ENCODE data around the gene GCK. TPM values are rescaled to one million over a fixed set of nuclear protein-coding genes. Genes with fewer than 3 reads are reported as not detected.

The GCK gene
- total and polyA plus RNA-seq, 12 donors, result 0.09 to 2.1 (median 0.50) TPM; not detected in 3

- no peak for DNase-seq
- TF ChIP-seq CTCF (IDR thresholded peaks at IDR 0.05), result no peak
- TF ChIP-seq POLR2A (IDR thresholded peaks at IDR 0.05), result no peak
- Histone ChIP-seq H3K27me3 (no peaks in the 10 kb centered on the region), H3K4me3 (no peak overlapping the region), H3K36me3 (replicated peaks in 1 of 2) (no peaks in the 10 kb centered on the region), H3K9me3 (replicated peaks in 1 of 3) (no peaks in the 10 kb centered on the region), H3K4me1 (replicated peaks in 1 of 2) (no peaks in the 10 kb centered on the region), H3K27ac (no peak overlapping the region)
- intact Hi-C loops (cut with DNase I), result no loop called here
- WGBS, 4 donors, result 81 to 98% (median 84%) methylated on average over 5 to 8 of the region's 8 CpGs
Measured at GRCh38 chr7:44096326-44096881, 92.8 kb downstream of the GCK start.

GRCh38 chr7:44095781-44096180 lies 93.5 kb downstream of the GCK start:
- DNase-seq, result no peak
- Histone ChIP-seq H3K4me3 (no peak overlapping the region), H3K36me3 (replicated peaks in 1 of 2) (no peaks in the 10 kb centered on the region), H3K27ac (peak overlapping the region in 2 of 5 donors; percentile 58 to 61), H3K4me1 (replicated peaks in 1 of 2) (no peaks in the 10 kb centered on the region), H3K27me3 (no peaks in the 10 kb centered on the region), H3K9me3 (replicated peaks in 1 of 3) (no peaks in the 10 kb centered on the region)
- intact Hi-C loops (cut with DNase I), result no loop called here
- TF ChIP-seq POLR2A (IDR thresholded peaks at IDR 0.05) (no peak), CTCF (IDR thresholded peaks at IDR 0.05) (no peak)
- 87 to 98% (median 90%) methylated on average over 3 of the region's 3 CpGs for WGBS, 4 donors

GRCh38 chr7:44094883-44095592 lies 94.2 kb downstream of the GCK start:
- Histone ChIP-seq H3K27ac (peak overlapping the region in 3 of 5 donors; percentile 30 to 61 (median 58)), H3K9me3 (replicated peaks in 1 of 3) (no peaks in the 10 kb centered on the region), H3K36me3 (replicated peaks in 1 of 2) (no peaks in the 10 kb centered on the region), H3K4me1 (replicated peaks in 1 of 2) (no peaks in the 10 kb centered on the region), H3K27me3 (no peaks in the 10 kb centered on the region), H3K4me3 (no peak overlapping the region)
- TF ChIP-seq CTCF (IDR thresholded peaks at IDR 0.05) (no peak), POLR2A (IDR thresholded peaks at IDR 0.05) (no peak)
- intact Hi-C loops (cut with DNase I), result no loop called here
- DNase-seq, result no peak
- WGBS, 4 donors, result 57 to 78% (median 76%) methylated on average over 2 of the region's 2 CpGs

GRCh38 chr7:44094365-44094764 lies 94.9 kb downstream of the GCK start:
- no peaks in the 10 kb centered on the region for H3K4me1 ChIP-seq (replicated peaks in 1 of 2)
- no peaks in the 10 kb centered on the region for H3K36me3 ChIP-seq (replicated peaks in 1 of 2)
- intact Hi-C loops (cut with DNase I), result no loop called here
- peak overlapping the region in 2 of 5 donors; percentile 7 to 26 for H3K27ac ChIP-seq
- TF ChIP-seq CTCF (IDR thresholded peaks at IDR 0.05) (no peak), POLR2A (IDR thresholded peaks at IDR 0.05) (no peak)
- no peak overlapping the region for H3K4me3 ChIP-seq
- no peaks in the 10 kb centered on the region for H3K27me3 ChIP-seq
- H3K9me3 ChIP-seq (replicated peaks in 1 of 3), result no peaks in the 10 kb centered on the region
- DNase-seq, result no peak
- 47 to 69% (median 58%) methylated on average over 2 of the region's 2 CpGs for WGBS, 4 donors

Small RNAs within 50 kb of the gene (small RNA-seq; reads per million reads assigned to genes)
- 0 reads per million in 2 donors for gene RNA5SP230

Other genes with a start within 250 kb of the GCK start
- gene SPDYE1, start 191.5 kb downstream of the GCK start, total RNA-seq, result under 1 TPM in 2 of 9 donors, not detected in 7; 0.06 to 0.19 TPM
- not detected for gene SPDYE1, start 191.5 kb downstream of the GCK start, polyA plus RNA-seq
- 100 to 1,000 TPM in 2 of 9 donors, 10 to 100 TPM in 7; 71.7 to 145 (median 83.1) TPM for gene DBNL, start 144.7 kb downstream of the GCK start, total RNA-seq
- gene DBNL, start 144.7 kb downstream of the GCK start, polyA plus RNA-seq, result 10 to 100 TPM; 46.2 to 74.0 (median 66.1) TPM
- gene PGAM2, start 123.9 kb downstream of the GCK start, total RNA-seq, result 10 to 100 TPM in 2 of 9 donors, 1 to 10 TPM in 6, under 1 TPM in 1; 0.76 to 30.1 (median 5.5) TPM
- 10 to 100 TPM in 2 of 3 donors, 1 to 10 TPM in 1; 2.3 to 20.4 (median 15.8) TPM for gene PGAM2, start 123.9 kb downstream of the GCK start, polyA plus RNA-seq
- gene POLM, start 106.9 kb downstream of the GCK start, total RNA-seq, result 10 to 100 TPM in 8 of 9 donors, 1 to 10 TPM in 1; 8.6 to 51.8 (median 28.1) TPM
- gene POLM, start 106.9 kb downstream of the GCK start, polyA plus RNA-seq, result 10 to 100 TPM in 2 of 3 donors, 1 to 10 TPM in 1; 5.4 to 38.5 (median 21.9) TPM
- gene AEBP1, start 85.1 kb downstream of the GCK start, total RNA-seq, result 100 to 1,000 TPM in 6 of 9 donors, 10 to 100 TPM in 2, 1 to 10 TPM in 1; 5.4 to 292 (median 121) TPM
- gene AEBP1, start 85.1 kb downstream of the GCK start, polyA plus RNA-seq, result 100 to 1,000 TPM in 2 of 3 donors, 10 to 100 TPM in 1; 41.2 to 198 (median 155) TPM
- 100 to 1,000 TPM in 2 of 9 donors, 10 to 100 TPM in 7; 47.5 to 127 (median 68.4) TPM for gene POLD2, start 65.9 kb downstream of the GCK start, total RNA-seq
- 100 to 1,000 TPM in 1 of 3 donors, 10 to 100 TPM in 2; 89.4 to 101 (median 93.0) TPM for gene POLD2, start 65.9 kb downstream of the GCK start, polyA plus RNA-seq
- gene MYL7, start 48.1 kb downstream of the GCK start, total RNA-seq, result under 1 TPM in 1 of 9 donors, not detected in 8; 0.17 TPM
- gene MYL7, start 48.1 kb downstream of the GCK start, polyA plus RNA-seq, result 1 to 10 TPM in 1 of 3 donors, under 1 TPM in 1, not detected in 1; 0.24 to 3.5 TPM
- 10 to 100 TPM; 47.6 to 94.7 (median 54.0) TPM for gene YKT6, start 11.5 kb upstream of the GCK start, total RNA-seq
- 10 to 100 TPM; 32.8 to 93.6 (median 35.7) TPM for gene YKT6, start 11.5 kb upstream of the GCK start, polyA plus RNA-seq
- gene CAMK2B, start 136.2 kb upstream of the GCK start, total RNA-seq, result 1 to 10 TPM in 5 of 9 donors, under 1 TPM in 2, not detected in 2; 0.25 to 9.2 (median 2.1) TPM
- 10 to 100 TPM in 2 of 3 donors, 1 to 10 TPM in 1; 8.1 to 82.3 (median 12.1) TPM for gene CAMK2B, start 136.2 kb upstream of the GCK start, polyA plus RNA-seq

Measured in adrenal gland (tissue), 12 donors.